ENCODE measurements around the gene TMEM209. TPM values are rescaled to one million over a fixed set of nuclear protein-coding genes. Genes with fewer than 3 reads are reported as not detected.

TMEM209 gene
- total RNA-seq, 2 experiments from 2014 or later = 18.3 to 18.8 TPM

DNA sequence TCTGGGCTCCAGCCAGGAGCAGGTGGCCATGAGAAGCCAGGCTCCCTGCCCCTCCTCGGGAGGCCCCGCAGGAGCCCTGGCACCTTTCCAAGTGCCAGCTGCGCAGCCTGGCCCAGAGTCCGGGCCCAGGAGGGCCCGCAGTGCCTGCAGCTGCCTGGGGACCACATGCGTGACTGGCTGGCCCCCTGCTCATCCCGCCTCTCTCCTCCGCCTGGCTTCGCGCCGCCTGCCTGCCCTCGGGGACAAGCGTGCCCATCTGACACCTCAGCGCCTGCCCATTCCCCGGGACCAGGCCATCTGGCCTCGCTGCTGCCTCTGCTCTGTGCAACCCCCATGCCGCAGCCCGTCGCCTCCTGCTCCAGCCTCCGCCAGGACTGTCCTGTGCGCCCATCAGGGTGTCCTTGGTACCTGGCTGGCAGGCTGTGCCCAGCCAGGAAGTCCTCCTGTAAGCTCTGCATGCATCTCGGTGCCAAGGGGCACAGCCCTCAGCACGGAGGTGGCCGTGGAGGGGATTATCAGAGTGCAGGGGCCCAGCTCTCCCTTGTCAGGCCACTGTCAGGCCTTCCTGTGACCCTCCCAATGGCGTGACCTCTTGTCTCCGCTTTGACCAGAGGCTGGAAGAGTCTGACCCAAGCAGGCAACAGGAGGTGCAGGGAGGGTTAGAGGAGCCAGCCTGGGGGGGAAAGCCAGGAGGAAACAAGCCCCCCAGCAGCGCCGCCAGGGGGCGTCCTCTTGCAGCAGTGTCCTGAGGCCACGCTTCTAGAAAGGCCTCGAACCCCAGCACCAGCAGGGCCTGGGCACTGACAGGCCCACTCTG, 50.5 kb downstream of the TMEM209 start:
- Histone ChIP-seq H3K27me3 (ENCODE audit: control insufficient read depth in 1 of 2, insufficient read depth in 2 of 2, low read length in 2 of 2) (no peaks in the 10 kb centered on the region), H3K27ac (ENCODE audit: low read depth in 1 of 2, low read length in 2 of 2) (no peak overlapping the region), H3K36me3 (ENCODE audit: insufficient read depth, low read length) (no peaks in the 10 kb centered on the region), H3K4me1 (ENCODE audit: insufficient read depth, low read length) (peaks cover 15% of the 10 kb centered on the region), H3K9me3 (ENCODE audit: control insufficient read depth in 1 of 2, insufficient read depth in 1 of 2, low read length in 2 of 2) (peaks cover 9 to 51% of the 10 kb centered on the region in 2 experiments), H3K4me3 (ENCODE audit: low read length) (no peak overlapping the region)
- Mint-ChIP-seq H3K36me3 (ENCODE audit: low read depth) (peaks cover 13% of the 10 kb centered on the region), H3K27ac (no peak overlapping the region), H3K4me3 (no peak overlapping the region), H3K27me3 (no peaks in the 10 kb centered on the region), H3K9me3 (no peaks in the 10 kb centered on the region), H3K4me1 (ENCODE audit: low read depth) (no peaks in the 10 kb centered on the region)
- intact Hi-C loops (cut with DNase I, micrococcal nuclease) = no loop called here
- TF ChIP-seq CTCF (IDR thresholded peaks at IDR 0.05) = no peak
- ChIA-PET POLR2A (no interaction called here), CTCF (no interaction called here)
- DNase-seq (no peak), ATAC-seq (ENCODE audit: poor library complexity) (no peak)

- ATAC-seq (ENCODE audit: poor library complexity) (no peak), DNase-seq (no peak)
- no peak for TF ChIP-seq CTCF (IDR thresholded peaks at IDR 0.05)
- Mint-ChIP-seq H3K4me3 (no peak overlapping the region), H3K4me1 (ENCODE audit: low read depth) (no peaks in the 10 kb centered on the region), H3K36me3 (ENCODE audit: low read depth) (peaks cover 7% of the 10 kb centered on the region), H3K9me3 (no peaks in the 10 kb centered on the region), H3K27me3 (no peaks in the 10 kb centered on the region), H3K27ac (no peak overlapping the region)
- Histone ChIP-seq H3K4me3 (ENCODE audit: low read length) (no peak overlapping the region), H3K4me1 (ENCODE audit: insufficient read depth, low read length) (peaks cover 15% of the 10 kb centered on the region), H3K27me3 (ENCODE audit: control insufficient read depth in 1 of 2, insufficient read depth in 2 of 2, low read length in 2 of 2) (no peaks in the 10 kb centered on the region), H3K27ac (ENCODE audit: low read depth in 1 of 2, low read length in 2 of 2) (no peak overlapping the region), H3K36me3 (ENCODE audit: insufficient read depth, low read length) (no peaks in the 10 kb centered on the region), H3K9me3 (ENCODE audit: control insufficient read depth in 1 of 2, insufficient read depth in 1 of 2, low read length in 2 of 2) (peaks cover 9 to 51% of the 10 kb centered on the region in 2 experiments)
- POLR2A ChIA-PET = no interaction called here
- CTCF ChIA-PET = no interaction called here
- intact Hi-C loops (cut with DNase I, micrococcal nuclease) = no loop called here
Observed at GRCh38 chr7:130154131-130154500, 51.1 kb downstream of the TMEM209 start.

DNA sequence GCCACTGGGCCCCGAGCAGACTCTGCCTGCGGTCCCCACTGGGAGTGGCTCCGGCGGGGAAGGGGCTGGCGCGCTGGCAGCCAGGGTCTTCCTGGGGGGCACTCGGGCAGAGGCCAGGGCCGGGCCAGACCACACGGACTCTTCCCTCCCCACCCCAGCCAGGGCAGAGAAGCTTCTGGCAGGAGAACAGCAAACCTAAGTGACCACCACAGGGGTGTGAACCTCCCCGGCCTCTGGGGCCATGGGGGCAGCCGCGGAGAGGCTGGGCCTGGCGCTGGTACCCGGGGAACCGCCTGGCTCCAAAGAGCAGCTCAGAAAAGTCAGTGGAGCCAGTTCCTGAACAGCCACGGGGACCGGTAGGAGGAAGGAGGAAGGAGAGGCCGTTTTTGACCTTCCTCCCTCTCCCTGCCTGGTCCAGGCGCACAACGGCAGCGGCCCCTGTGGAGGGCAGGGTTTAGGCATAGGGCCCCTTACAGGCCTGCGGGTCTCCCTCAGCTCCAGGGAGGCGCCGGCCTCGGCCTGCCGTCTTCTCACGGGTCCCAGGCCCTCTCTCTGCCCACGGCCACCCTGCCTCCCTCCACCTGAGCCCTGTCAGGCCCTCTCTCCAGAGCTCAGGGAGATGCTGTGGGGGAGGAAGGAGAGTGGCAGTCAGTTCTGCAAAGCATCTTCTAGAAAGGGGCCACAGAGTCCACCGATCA, 51.8 kb downstream of the TMEM209 start:
- intact Hi-C loops (cut with DNase I, micrococcal nuclease) = no loop called here
- POLR2A ChIA-PET = interaction anchor here (1.1 kb wide), 1 partner anchor 12 kb away, joined by 4 read pairs; no protein-coding TSS in a partner anchor

More for the DNA sequence above, 51.8 kb downstream of the TMEM209 start:
- Histone ChIP-seq H3K36me3 (ENCODE audit: insufficient read depth, low read length) (no peaks in the 10 kb centered on the region), H3K27me3 (ENCODE audit: control insufficient read depth in 1 of 2, insufficient read depth in 2 of 2, low read length in 2 of 2) (no peaks in the 10 kb centered on the region), H3K4me3 (ENCODE audit: low read length) (no peak overlapping the region), H3K27ac (ENCODE audit: low read depth in 1 of 2, low read length in 2 of 2) (no peak overlapping the region), H3K9me3 (ENCODE audit: control insufficient read depth in 1 of 2, insufficient read depth in 1 of 2, low read length in 2 of 2) (peaks cover 9 to 50% of the 10 kb centered on the region in 2 experiments), H3K4me1 (ENCODE audit: insufficient read depth, low read length) (peaks cover 15% of the 10 kb centered on the region)
- Mint-ChIP-seq H3K4me1 (ENCODE audit: low read depth) (no peaks in the 10 kb centered on the region), H3K27me3 (no peaks in the 10 kb centered on the region), H3K4me3 (no peak overlapping the region), H3K36me3 (ENCODE audit: low read depth) (no peaks in the 10 kb centered on the region), H3K27ac (no peak overlapping the region), H3K9me3 (no peaks in the 10 kb centered on the region)
- TF ChIP-seq CTCF (IDR thresholded peaks at IDR 0.05) = no peak
- no peak for ATAC-seq (ENCODE audit: poor library complexity)
- no peak for DNase-seq
- CTCF ChIA-PET = no interaction called here
